NCI-H2081 treated with DMSO at 0.1 percent for 48 hours (cell line): ENCODE data around the gene HECA.
"Not testable (repeated sequence)": the region's sequence is repeated elsewhere in the genome, so short reads cannot be mapped to it uniquely, and the experiment has no call there.

ENCODE experiments used
- DNase-seq: peaks from one replicate; lab custom pipeline; 2025; lab: John Stamatoyannopoulos, UW

HECA gene

DNA sequence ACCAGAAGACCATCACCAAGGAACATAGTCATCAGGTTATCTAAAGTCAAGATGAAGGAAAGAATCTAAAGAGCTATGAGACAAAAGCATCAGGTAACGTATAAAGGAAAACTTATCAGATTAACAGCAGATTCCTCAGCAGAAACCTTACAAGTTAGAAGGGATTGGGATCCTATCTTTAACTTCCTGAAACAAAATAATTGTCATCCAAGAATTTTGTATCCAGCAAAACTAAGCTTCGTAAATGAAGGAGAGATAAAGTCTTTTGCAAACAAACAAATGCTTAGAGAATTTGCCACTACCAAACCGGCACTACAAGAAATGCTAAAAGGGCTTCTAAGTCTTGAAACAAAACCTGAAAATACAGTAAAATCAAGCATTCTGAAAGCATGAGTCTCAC, 71.0 kb downstream of the HECA start:
- DNase-seq, result no peak

DNA sequence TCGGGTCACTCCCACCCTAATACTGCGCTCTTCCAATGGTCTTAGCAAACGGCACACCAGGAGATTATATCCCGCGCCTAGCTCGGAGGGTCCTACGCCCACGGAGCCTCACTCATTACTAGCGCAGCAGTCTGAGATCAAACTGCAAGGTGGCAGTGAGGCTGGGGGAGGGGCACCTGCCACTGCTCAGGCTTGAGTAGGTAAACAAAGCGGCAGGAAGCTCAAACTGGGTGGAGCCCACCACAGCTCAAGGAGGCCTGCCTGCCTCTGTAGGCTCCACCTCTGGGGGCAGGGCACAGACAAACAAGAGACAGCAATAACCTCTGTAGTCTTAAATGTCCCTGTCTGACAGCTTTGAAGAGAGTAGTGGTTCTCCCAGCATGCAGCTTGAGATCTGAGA, 75.9 kb downstream of the HECA start:
- DNase-seq, result not testable (repeated sequence)

DNA sequence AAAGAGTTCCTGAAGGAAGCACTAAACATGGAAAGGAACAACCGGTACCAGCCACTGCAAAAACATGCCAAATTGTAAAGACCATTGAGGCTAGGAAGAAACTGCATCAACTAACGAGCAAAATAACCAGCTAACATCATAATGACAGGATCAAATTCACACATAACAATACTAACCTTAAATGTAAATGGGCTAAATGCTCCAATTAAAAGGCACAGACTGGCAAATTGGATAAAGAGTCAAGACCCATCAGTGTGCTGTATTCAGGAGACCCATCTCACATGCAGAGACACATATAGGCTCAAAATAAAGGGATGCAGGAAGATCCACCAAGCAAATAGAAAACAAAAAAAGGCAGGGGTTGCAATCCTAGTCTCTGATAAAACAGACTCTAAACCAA, 77.6 kb downstream of the HECA start:
- DNase-seq, result not testable (repeated sequence)

DNA sequence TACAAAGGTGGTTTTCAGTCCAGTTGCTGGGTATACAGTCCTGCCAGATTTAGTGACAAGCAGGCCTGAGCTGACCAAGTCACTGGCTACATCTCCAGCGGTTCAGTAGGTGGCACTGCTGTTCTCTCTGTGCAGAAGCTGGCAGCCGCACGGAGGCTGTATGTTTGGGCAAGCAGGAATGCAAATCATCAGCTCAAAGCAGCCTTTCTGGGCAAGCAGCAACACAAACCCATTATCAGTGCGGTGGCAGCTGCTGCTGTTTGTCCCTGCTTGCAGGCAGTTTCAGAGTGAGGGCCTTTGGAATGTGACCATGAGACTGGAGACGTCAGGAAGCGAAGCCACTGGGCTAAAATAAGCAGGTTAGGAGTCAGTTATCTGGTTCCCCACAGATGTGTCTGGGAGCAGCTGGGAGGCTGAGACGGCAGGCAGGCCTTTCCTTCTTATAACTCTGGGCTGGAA, 84.4 kb downstream of the HECA start:
- DNase-seq, result peak; percentile 70

DNA sequence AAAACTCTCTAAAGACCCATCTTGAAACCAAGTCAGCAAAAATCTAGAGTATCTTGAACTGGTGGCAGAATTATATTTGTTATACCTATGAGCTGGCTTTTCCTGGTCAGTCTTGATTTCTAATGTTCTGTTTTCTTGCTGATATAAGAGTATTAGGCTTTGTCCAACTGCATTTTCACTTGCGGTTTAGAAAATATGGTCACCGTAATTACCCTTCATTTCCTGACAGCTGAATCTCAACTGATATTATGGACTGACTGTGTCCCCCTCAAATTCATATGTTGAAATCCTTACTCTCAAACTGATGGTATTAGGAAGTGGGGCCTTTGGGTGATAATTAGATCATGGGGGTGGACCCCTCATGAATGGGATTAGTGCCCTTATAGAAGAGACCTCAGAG, 84.9 kb downstream of the HECA start:
- DNase-seq, result no peak

DNA sequence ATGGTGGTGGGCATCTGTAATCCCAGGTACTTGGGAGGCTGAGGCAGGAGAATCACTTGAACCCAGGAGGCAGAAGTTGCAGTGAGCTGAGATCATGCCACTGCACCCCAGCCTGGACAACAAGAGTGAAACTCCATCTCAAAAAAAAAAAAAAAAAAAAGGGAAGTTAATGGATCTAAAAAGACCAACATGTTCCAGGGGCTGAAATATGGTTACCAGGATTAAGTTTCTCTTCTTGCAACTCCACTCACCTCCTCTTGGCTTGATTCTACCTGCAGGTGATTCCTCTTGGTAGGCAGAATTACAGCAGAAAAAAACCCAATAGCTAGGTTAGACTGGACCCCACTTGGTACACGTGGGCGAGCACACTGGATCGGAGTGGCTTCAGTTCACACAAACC, 93.5 kb downstream of the HECA start:
- not testable (repeated sequence) for DNase-seq
